GM12892 (cell line): Measurements from ENCODE around the gene CDCA7L.
"Not testable (repeated sequence)": the region's sequence is repeated elsewhere in the genome, so short reads cannot be mapped to it uniquely, and the experiment has no call there.

ENCODE experiments used
- DNase-seq: peaks from one replicate; pipeline ENCODE4 v3.0.0; 2011; ENCODE audit not compliant: insufficient read length
- FAIRE-seq: peaks from 2 replicates; lab custom pipeline; 2011; peaks lifted over from hg19 to GRCh38; lab: Jason Lieb, UNC
- POLR2A ChIP-seq: IDR thresholded peaks from 2 replicates; pipeline ENCODE4 v1.6.1; 2011; ENCODE audit warnings: low read depth, low read length, control low read depth
- POLR2AphosphoS5 ChIP-seq: IDR thresholded peaks from 2 replicates; pipeline ENCODE4 v1.6.1; 2011; ENCODE audit warnings: low read depth, low read length, control low read depth
- TAF1 ChIP-seq: IDR thresholded peaks from 2 replicates; pipeline ENCODE4 v1.6.1; 2011; ENCODE audit warnings: low read depth, mild to moderate bottlenecking, control low read depth, low read length, borderline replicate concordance

CDCA7L gene

DNA sequence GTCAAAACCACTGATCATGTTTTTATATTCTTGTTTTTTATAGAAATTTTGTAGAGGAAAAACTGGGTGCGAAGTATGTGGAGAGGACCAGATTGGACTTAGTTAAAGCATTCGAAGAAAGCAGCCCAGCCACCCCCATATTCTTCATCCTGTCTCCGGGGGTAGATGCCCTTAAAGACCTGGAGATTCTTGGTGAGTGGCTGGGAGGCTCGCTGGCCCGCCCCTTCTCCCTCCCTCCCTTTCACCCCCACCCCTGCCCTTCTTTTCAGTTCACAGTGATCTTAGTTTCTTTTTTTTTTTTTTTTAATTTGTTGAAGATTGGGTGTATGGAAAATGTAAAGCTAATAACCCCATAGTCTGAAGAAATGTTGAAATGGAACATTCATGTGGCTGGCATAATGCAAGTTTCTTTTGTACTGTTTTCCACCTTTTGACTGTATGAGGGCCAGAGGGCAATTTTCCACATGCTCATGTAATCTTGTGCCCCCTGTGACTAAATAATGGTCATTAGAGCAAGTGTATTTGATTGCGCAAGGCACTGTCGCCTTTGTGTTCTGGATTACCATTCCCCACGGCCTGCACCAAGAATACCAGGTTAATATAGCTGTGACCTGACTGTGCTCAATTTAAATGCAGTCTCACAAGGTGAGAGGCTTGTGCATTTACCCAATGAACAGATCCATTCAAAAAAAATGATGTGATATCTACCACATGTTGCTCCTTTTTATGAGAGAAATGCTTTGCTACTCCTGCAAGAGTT, 77.7 kb downstream of the CDCA7L start:
- DNase-seq (no peak), FAIRE-seq (no peak)
- TF ChIP-seq TAF1 = no peak
- no peak for TF ChIP-seq POLR2AphosphoS5
- TF ChIP-seq POLR2A = no peak

DNA sequence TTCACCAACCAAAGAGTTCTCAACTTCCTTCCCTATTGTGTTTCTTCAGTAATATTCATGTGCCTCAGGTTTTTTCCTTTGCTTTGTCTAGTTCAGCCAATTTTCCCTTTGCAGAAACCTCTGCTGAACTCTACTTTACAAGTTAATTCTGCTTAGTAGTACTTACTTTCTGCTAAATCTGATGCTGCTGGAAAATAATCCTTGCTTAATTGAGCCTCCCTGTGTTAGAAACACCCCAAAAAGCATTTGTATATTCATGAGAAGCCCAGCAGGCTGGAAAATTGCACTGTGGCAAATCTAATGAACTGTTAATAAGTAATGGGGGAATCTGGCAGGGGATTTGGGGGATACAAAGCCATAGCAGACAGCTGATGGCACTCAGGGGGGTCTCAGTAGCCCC, 78.5 kb downstream of the CDCA7L start:
- no peak for FAIRE-seq
- TF ChIP-seq POLR2AphosphoS5 (no peak), POLR2A (no peak), TAF1 (no peak)
- DNase-seq = no peak

- FAIRE-seq = no peak
- DNase-seq = no peak
- no peak for TF ChIP-seq TAF1
- no peak for TF ChIP-seq POLR2A
- TF ChIP-seq POLR2AphosphoS5 = no peak
Measured at GRCh38 chr7:21866731-21867130, 79.0 kb downstream of the CDCA7L start.

- not testable (repeated sequence) for DNase-seq, FAIRE-seq
Measured at GRCh38 chr7:21865631-21866204, 80.0 kb downstream of the CDCA7L start.

- TF ChIP-seq TAF1 = no peak
- TF ChIP-seq POLR2AphosphoS5 = no peak
- TF ChIP-seq POLR2A = no peak
- DNase-seq (no peak), FAIRE-seq (no peak)
Measured at GRCh38 chr7:21851559-21851967, 94.1 kb downstream of the CDCA7L start.
